GM21447 (cell line): ENCODE data around the gene PLGRKT.
A peak's percentile ranks its signal among the peaks of the same experiment; 100 is the strongest.
"Not testable (repeated sequence)": the region's sequence is repeated elsewhere in the genome, so short reads cannot be mapped to it uniquely, and the experiment has no call there.

ENCODE experiments used
- ATAC-seq: cut with Tn5 transposase; IDR thresholded peaks from one replicate; pipeline ENCODE4 v1.9.1; 2021; ENCODE audit not compliant: unreplicated experiment

The PLGRKT gene

DNA sequence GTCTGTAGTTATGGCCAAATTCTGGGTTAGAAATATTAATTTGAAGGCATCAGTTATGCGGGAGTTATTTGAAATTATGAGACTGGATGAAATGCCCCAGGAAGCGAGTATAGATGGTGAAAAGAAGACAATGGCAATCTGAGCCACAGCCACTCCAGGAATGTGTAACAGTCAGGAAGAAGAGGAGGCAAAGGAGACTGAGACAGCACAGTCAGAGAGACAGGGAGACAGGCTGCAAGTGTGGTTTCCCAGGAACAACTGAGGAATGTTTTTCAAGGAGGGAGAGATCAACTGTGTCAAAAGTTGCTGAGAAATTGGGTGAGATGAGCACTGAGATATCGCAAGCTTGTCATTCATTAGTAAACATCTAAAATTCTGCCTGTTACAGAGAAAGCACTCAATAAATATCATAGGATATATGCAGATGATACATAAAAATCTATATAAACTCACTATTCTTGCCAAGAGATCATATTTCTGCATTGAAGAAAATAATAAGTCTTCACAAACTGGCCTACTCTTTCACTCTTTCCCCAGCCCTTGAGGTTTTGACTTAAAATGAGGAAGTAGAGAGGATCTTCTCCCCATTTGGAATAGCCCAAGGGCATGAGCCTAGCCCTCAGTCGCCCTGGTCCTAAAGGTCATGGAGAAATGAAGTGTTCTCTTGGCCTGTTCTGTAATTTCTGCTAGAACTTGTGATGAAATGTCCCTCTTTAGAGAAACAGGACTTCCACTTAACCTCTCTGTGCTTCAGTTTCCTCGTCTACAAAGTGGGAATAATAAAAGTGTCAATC, 49.5 kb downstream of the PLGRKT start:
- no peak for ATAC-seq

DNA sequence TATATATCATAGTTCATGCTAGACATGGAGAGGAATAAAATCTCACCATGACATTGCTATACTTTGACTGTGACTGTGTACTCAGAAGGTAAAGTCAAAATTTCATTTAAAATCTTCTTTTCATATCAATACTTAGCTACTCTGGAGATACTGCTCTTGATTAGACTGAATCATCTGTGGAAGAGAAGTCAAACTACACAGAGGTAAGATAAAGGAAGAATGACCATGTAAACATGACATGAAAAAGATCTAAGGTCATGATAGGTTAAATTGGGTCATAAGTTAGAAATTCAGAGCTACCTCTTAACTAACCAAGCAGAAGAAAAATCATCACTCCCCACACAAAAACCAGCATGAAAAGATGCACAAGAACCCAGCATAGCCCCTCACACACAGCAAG, 53.3 kb downstream of the PLGRKT start:
- no peak for ATAC-seq

DNA sequence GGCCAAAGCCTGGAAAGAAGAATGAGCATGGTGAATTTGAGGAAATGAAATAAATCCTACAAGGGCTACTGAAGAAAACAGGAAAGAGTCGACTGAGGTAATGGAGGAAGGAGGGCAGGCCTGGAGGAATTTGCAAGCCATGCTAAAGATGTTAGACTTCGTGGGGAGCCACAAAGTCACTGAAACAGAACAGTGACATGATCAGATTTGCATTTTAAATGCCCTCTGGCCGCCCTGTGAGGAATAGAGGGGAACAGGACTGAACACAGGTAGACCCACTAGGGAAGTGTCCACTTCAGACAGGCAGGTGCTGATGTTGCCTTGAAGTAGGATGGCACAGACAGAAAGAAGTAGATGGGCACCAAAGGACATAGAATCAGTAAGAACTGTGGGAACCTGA, 55.2 kb downstream of the PLGRKT start:
- ATAC-seq = no peak

DNA sequence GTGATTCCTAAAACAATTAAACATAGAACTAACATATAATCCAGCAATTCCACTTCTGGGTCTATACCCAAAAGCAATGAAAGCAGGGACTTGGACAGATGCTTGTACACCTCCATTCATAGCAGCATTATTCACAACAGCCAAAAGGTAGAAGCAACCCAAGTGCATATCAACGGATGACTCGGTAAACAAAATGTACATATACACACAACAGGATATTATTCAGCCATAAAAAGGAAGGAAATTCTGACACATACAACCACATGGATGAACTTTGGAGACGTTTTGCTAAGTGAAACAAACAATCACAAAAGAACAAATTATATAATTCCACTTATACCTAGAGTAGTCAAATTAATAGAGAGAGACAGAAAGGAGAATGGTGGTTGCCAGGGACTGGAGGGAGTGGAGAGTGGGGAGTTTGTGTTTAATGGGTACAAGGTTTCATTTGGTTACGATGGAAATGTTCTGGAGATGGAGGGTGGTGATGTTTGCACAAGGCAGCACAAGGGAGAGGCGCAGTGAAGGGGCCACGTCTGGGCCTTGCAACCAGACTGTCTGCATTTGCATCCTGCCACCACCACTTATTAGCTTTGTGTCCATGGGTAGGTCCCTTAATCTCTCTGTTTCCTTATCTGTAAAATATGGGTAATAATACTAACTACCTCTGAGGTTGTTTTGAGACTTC, 61.8 kb downstream of the PLGRKT start:
- no peak for ATAC-seq

DNA sequence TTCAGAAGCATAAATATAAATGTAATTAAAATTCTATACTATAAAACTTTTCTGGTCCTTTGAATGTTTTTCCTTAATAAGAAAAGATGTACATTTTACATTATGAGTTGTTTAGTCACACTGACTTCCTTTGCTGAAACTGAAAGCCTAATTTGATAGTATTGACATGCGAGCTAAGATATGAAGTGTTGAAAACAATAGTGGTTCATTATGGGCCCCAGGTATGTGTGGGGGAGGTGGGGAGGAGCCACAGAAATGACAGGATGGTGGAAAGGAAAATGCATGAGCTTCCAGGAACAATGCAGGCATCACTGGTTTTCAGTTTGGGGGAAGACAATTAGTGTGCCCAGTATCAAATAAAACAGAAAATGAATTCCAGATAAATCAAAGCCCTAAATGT, 62.6 kb downstream of the PLGRKT start:
- ATAC-seq = no peak

DNA sequence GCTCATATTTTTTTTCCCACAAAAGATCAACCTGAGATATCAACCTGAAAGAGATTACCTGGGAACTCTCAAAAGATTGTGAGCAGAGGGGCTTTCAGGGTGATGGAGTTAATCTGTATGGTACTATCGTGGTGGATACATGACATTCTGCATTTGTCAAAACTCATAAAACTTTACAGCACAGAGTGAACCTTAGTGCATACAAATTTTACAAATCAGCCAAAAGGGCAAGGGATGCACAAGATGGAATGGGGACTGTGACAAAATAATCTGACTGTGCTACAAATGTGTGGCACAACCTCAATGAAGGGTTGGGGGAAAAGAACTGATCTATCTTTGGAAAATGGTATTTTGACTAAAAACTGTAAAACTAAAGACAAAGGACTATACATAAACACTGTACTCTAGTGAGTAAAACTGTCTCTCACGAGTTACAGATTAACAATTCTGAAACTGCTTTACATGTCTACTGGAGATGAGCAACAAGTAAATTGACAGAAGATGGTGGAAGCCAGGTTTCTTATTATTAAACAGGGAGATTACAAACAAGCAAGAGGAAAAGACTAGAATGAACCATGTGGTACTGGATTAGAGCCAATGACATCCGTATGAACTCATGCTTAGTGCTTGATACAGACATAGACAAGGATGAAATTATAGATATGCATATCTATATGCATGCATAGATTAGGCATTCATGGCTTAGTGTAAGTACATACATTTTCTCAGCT, 73.3 kb downstream of the PLGRKT start:
- peak; percentile 89 for ATAC-seq

DNA sequence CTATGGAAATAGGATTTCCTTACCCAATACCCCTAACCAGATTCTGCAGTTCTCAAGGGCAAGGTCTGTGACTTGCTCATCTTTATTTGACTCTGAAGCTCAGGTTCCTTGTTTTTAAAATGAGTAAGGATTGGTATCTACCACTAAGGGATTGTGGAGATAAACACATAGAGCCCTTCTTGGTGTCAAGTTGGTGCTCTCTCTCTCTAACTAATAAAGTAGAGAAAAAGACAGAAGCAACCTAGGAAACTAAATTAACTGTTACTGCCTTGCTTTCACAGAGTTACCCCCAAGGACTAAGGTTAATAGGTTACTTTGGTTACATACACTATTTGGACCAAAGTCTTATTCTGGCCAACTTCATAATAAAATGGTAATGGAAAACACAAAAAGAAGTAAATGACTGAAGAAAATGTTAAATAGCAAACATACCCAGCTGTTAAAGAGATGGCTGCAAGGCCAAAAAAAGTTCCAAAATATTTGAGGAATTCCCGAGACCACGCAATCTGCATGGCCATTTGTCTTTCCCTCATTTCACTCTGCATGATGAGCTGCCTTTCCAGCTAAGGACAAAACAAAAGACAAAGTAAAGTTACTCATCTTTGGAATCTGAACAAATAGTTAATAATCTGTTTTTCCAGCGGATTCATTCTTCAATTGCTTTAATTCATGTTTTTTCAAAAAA, 76.3 kb downstream of the PLGRKT start:
- no peak for ATAC-seq

DNA sequence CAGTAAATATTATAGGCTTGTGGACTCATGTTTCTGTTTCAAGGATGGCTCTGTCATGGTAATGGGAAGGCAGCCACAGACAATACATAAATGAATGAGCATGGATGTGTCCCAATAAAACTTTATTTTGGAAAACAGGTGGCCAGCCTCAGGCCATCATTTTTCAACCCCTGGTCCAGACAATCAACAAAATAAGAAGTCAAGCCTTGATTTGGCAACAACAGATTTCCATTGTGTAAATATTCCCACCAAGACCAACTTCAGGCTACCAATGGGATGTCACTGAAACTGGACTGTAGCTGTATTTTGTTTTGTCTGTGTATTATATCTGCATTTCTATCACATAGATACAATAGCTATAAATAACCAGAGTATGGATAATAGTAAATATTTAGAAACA, 77.4 kb downstream of the PLGRKT start:
- ATAC-seq = no peak

DNA sequence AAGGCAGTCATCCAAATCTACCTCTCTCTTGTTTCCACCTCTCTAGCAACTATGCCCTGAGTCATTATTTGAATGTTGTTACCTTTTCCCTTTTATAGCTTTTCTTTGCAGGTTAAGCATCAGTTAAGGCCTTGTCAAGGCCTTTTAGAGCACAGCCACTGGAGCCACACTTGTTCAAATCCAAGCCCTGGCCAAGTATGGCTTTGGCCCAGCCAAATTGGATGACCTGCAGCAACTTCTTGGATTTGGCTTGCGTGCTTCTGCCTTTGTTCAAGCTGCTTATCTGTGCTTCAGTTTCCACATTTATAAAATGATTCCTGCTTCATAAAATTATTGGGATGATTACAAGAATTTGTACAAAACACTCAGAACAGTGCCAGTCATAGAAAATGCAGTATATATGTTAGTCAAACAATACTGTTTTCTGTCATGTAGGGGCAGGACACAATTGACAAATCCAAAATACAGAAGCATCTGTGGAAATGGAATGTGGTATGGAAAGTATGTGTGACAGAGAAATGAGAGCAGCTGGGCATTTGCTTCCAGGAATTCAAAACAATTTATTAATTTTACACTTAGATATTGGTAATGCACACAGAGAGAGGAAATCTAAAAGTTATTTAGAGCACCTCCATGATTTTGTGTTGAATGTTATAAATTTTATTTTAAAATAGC, 80.2 kb downstream of the PLGRKT start:
- ATAC-seq = no peak

DNA sequence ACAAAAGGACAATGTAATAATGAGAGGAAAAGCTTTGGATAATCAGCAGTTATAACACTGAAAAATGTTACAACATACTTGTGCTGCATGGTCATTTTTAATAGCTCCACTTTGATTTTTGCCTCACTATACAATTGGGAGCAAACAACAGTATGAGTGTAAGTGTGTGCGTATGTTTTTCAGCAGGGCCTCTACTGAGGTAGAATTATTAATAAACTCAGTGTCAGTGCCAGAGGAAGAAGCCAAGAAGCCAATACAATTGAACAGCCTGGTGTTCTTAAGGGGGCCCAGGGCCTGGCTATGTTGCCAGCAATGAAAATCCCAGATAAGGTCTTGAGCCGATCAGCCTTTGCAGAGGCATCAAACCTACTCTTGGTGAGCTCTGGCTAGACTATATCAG, 81.9 kb downstream of the PLGRKT start:
- ATAC-seq = no peak

DNA sequence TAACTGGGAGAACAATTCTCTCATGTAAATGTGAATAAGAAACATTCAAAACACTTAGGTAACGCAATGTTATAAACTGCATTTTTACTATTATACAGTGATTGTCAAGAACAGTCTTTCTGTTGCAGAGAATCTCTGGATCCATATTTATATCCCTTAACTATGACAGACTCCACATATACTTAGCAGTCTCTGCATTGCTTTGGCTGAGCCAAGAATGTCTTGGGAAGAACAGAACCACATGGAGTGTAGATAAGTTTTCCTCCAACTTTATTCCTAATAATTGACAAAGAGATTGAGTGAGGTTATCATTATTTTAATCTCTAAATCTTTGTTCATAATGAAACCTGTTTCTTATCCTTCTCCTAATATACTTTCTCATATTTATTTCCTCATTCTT, 82.5 kb downstream of the PLGRKT start:
- ATAC-seq = no peak

DNA sequence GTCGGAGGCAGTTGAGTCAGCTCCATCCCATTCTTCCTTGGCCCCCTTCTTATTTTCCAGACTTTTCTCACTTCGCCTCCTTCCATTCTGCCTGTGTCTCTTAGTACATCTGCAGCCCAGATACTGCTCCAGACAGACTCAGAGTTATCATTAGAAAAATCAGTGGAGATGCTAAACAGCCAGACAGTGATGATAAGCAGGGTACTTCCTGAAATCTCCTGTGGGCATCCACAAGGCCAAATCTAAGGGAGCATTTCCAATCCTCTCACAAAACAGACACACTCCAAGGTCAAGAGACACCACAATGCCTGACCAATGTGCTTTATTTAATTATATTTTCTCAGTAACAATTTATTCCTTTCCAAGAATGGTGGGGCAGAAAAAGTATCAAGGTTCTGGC, 83.5 kb downstream of the PLGRKT start:
- ATAC-seq = no peak

DNA sequence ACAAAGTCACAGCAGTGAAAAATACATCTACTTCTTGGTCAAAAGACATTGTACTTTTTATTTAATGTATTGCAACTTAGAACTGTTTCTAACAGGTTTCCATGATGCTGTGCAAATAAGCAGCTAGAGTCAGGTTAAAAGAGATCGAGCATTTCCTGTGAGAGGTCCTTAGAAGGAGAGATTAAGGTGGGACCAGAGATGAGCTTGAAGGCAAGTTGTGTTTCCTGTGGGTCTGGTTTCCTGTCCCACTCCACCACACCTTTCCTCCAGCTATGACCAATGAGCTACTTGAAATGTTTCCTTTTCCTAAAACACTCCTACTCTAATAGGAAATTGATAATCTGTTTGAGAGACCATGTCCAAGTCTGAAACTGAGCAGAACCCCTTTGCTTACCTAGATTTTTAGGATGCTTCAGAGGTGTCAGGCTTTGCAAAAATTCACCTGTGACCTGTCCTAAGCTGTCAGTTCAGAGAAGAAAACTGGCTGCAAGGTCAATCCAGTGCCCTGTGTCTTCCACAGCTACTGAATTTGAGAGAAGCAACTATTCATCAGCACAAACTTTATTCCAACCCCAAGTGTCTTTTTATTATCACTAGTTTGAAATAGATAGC, 85.0 kb downstream of the PLGRKT start:
- no peak for ATAC-seq

DNA sequence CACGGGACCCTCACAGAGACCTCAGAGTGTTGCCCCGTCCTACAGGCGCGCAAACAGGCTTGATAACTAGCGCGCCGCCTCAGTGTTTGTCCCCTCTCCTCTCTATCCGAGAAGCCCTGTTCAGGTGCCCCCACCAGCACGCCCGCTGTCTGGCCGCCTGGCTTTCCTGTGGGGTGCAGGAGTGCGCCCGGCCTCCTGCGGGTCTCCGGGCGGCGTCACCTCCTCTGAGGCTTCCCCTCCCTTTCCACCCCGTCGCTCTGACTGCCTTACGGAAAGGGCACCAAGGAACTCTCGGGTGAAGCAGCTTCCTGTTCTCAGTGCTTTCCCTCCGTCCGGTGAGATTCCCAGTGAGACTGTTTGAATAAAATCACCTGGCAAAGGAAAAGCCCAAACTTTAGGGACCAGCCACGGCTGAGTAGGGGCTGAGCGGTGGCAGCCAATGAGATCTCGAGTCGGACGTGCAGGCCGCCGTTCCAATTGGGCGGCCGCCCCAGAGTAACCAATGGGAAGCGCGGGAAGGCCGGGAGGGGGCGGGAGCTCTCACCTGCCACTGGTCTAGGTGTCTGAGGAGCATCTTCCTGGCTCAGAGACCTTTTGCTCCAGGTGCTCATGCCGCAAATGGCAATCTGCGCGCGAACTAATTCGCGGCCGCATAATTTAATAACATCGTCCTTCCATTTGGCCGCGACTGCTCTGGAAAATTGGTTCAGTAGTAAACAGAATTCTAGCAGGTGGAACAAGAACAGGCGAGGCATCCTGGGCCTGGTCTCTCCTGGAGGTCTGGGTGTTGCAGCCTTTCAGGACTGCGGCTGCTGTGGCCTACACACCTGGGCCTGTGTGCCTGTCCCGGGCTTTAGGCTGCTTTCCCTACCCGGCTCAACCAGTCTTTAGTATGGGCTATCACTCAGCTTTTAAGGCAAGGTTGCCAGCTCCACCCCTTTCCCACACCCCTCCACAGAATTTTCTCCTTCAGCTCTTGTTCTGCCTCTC, 98.4 kb downstream of the PLGRKT start, which contains the start of gene RLN1:
TSS of gene RLN1 (minus strand) at position 885 of the 990 bp plus-strand sequence. CDS start at position 755, 130 bp downstream.
- peak; percentile 97 for ATAC-seq

DNA sequence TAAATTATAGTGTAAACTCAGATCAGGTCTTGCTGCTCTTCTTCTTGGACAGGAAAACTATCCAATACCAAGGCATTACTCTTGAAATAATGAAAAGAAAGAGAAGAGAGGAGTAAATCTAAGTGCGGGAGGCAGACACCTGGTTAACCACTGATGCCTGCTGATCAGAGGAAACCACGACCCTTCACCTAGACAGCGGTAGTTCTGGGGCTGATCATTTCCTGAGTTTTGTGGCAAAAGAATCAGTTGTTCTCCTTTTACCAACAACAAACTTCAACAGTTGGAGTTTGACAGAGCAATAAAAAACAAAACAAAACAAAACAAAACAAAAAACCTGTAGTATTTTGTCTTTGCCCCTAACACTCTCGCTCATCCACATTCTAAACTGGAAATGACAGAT, 101.0 kb downstream of the PLGRKT start:
- no peak for ATAC-seq

DNA sequence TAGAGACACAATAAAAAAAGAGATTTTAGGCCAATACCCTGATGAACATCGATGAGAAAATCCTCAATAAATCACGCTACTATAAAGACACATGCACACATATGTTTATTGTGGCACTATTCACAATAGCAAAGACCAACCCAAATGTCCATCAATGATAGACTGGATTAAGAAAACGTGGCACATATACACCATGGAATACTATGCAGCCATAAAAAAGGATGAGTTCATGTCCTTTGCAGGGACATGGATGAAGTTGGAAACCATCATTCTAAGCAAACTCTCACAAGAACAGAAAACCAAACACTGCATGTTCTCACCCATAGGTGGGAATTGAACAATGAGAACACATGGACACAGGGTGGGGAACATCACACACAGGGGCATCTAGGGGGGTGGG, 106.4 kb downstream of the PLGRKT start:
- not testable (repeated sequence) for ATAC-seq

DNA sequence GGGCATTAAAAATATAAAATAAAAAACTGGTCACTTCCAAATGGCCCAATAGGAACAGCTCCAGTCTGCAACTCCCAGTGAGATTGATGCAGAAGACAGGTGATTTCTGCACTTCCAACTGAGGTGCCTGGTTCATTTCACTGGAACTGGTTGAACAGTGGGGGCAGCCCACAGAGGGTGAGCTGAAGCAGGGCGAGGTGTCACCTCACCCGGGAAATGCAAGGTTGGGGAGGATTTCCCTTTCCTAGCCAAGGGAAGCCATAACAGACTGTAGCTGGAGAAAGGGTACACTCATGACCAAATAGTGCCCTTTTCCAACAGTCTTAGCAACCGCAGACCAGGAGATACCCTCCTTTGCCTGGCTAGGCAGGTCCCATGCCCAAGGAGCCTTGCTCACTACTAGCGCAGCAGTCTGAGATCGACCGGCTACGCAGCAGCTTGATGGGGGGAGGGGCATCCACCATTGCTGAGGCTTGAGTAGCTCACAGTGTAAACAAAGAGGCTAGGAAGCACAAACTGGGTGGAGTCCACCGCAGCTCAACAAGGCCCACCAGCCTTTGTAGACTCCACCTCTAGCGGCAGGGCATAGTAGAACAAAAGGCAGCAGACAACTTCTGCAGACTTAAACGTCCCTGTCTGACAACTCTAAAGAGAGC, 110.7 kb downstream of the PLGRKT start:
- no peak for ATAC-seq

DNA sequence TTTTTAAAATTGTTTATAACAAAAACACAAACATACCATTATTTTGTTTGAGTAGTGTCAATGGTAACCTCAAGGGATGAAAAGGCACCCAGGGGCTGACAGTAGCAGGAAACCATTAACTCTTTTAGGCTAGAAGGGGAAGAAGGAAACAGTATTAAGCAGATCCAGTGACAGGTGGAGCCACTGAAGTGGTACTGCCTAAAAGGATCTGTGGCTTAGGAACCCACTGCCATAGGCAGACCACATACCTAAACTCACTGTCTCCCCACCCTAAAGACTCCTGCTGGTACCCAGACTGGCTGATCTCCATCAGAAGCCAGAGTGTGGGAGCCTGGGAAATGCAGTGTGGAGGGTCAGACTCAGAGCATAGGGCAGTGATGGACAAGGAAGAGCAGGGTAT, 111.5 kb downstream of the PLGRKT start:
- ATAC-seq = no peak

DNA sequence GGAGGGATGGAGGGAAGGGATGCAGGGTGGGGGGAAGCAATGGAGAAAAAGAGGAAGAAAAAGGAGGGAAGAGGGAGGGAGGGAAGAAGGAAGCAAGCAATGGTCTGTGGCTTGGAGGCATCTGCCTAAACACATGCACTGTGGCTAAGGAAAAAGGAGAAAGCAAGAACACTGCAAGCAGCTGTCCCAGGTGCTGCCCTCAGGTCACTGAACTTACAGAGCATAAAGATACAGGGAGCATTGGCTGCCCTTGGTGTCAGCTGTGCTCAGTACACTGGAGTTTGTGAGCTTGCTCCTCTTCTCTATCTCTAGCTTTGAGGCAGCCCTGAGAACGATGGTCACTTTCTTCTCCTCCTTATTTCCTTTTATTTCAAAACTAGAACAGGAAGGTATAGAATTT, 116.1 kb downstream of the PLGRKT start:
- ATAC-seq = not testable (repeated sequence)
